ENCODE data around the gene CAMK4. TPM values are rescaled to one million over a fixed set of nuclear protein-coding genes. Genes with fewer than 3 reads are reported as not detected.

CAMK4 gene
- polyA plus RNA-seq, 1 donor from 2014 or later: 16.6 TPM

DNA sequence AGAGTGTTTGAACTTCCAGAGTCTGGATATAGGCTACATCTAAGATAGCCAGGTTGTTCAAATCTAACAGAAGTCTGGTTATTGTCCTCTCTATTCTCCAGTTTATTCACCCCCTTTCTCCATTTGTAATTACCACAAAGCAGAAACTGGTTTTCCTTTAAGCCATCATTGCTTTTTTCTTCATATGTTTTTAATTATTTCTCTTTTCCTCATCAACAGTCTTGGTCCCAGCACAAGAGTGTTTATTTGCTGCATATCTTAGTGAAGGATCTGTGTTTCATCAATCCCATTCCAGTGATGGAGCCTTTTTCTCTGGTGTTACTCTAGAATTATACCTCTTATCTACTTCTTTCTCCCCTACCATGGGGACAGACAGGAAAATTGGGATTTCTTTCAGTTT lies 142.2 kb downstream of the CAMK4 start:
- H3K9ac ChIP-seq (ENCODE audit: low read length): no peak overlapping the region
- H3K9me3 ChIP-seq (ENCODE audit: low read length): no peaks in the 10 kb centered on the region
- no peak for TF ChIP-seq EP300 (conservative IDR thresholded peaks at IDR 0.05; ENCODE audit: poor library complexity, severe bottlenecking)
- TF ChIP-seq, protein P1, sequence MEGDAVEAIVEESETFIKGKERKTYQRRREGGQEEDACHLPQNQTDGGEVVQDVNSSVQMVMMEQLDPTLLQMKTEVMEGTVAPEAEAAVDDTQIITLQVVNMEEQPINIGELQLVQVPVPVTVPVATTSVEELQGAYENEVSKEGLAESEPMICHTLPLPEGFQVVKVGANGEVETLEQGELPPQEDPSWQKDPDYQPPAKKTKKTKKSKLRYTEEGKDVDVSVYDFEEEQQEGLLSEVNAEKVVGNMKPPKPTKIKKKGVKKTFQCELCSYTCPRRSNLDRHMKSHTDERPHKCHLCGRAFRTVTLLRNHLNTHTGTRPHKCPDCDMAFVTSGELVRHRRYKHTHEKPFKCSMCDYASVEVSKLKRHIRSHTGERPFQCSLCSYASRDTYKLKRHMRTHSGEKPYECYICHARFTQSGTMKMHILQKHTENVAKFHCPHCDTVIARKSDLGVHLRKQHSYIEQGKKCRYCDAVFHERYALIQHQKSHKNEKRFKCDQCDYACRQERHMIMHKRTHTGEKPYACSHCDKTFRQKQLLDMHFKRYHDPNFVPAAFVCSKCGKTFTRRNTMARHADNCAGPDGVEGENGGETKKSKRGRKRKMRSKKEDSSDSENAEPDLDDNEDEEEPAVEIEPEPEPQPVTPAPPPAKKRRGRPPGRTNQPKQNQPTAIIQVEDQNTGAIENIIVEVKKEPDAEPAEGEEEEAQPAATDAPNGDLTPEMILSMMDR (IDR thresholded peaks at IDR 0.05; ENCODE audit: poor library complexity, severe bottlenecking): no peak
- no peak for TF ChIP-seq TAF1 (IDR thresholded peaks at IDR 0.05; ENCODE audit: low read depth)
- no peak for TF ChIP-seq RAD21 (conservative IDR thresholded peaks at IDR 0.05)
- TF ChIP-seq, protein P2, sequence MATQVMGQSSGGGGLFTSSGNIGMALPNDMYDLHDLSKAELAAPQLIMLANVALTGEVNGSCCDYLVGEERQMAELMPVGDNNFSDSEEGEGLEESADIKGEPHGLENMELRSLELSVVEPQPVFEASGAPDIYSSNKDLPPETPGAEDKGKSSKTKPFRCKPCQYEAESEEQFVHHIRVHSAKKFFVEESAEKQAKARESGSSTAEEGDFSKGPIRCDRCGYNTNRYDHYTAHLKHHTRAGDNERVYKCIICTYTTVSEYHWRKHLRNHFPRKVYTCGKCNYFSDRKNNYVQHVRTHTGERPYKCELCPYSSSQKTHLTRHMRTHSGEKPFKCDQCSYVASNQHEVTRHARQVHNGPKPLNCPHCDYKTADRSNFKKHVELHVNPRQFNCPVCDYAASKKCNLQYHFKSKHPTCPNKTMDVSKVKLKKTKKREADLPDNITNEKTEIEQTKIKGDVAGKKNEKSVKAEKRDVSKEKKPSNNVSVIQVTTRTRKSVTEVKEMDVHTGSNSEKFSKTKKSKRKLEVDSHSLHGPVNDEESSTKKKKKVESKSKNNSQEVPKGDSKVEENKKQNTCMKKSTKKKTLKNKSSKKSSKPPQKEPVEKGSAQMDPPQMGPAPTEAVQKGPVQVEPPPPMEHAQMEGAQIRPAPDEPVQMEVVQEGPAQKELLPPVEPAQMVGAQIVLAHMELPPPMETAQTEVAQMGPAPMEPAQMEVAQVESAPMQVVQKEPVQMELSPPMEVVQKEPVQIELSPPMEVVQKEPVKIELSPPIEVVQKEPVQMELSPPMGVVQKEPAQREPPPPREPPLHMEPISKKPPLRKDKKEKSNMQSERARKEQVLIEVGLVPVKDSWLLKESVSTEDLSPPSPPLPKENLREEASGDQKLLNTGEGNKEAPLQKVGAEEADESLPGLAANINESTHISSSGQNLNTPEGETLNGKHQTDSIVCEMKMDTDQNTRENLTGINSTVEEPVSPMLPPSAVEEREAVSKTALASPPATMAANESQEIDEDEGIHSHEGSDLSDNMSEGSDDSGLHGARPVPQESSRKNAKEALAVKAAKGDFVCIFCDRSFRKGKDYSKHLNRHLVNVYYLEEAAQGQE (IDR thresholded peaks at IDR 0.05; ENCODE audit: borderline replicate concordance): no peak
- TF ChIP-seq MXI1 (conservative IDR thresholded peaks at IDR 0.05; ENCODE audit: poor library complexity, severe bottlenecking): no peak
- no peak for TF ChIP-seq SMC3 (conservative IDR thresholded peaks at IDR 0.05; ENCODE audit: poor library complexity)
- no peak for TF ChIP-seq EZH2 (IDR thresholded peaks at IDR 0.05; ENCODE audit: borderline replicate concordance, insufficient read depth, low read length, poor library complexity, severe bottlenecking)
- no peak for TF ChIP-seq POLR2AphosphoS5 (IDR thresholded peaks at IDR 0.05)
- H4K20me1 ChIP-seq (ENCODE audit: insufficient read depth): no peaks in the 10 kb centered on the region
- no peaks in the 10 kb centered on the region for H3K9me2 ChIP-seq (ENCODE audit: insufficient read depth, low read length)
- no peak overlapping the region for H3K4me2 ChIP-seq (ENCODE audit: low read length)
- no peak overlapping the region for H2AFZ ChIP-seq (ENCODE audit: low read depth, low read length)
- H3K79me2 ChIP-seq (replicated peaks; ENCODE audit: insufficient read depth, low read length): no peaks in the 10 kb centered on the region
- H3F3A ChIP-seq (ENCODE audit: insufficient read depth, low read length, poor library complexity, severe bottlenecking): no peaks in the 10 kb centered on the region
- H3K27me3 ChIP-seq (ENCODE audit: insufficient read depth, low read depth, low read length): no peaks in the 10 kb centered on the region
- no peaks in the 10 kb centered on the region for H3K36me3 ChIP-seq (ENCODE audit: insufficient read depth, low read length)
- H3K27ac ChIP-seq (ENCODE audit: low read length): no peak overlapping the region
- no peak overlapping the region for H3K4me3 ChIP-seq (ENCODE audit: low read length)

DNA sequence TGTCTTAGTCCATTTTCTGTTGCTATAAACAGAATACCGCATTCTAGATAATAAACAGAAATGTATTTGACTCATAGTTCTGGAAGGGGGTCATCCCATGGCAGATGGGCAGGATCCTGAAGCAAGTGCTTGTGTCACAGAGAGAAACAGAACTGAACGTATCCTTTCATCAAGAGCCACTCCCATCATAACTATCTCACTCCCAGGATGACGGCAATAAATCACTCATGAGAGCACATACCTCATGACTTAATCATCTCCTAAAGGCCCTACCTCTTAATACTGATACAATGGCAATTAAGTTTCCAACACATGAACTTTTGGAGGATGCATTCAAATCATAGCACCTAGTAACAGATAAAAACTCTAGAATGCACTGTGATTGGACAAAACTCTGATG lies 142.9 kb downstream of the CAMK4 start:
- no peaks in the 10 kb centered on the region for H3K9me3 ChIP-seq (ENCODE audit: low read length)
- H3K36me3 ChIP-seq (ENCODE audit: insufficient read depth, low read length): no peaks in the 10 kb centered on the region
- H3K4me2 ChIP-seq (ENCODE audit: low read length): no peak overlapping the region
- no peak overlapping the region for H3K9ac ChIP-seq (ENCODE audit: low read length)
- no peak overlapping the region for H3K27ac ChIP-seq (ENCODE audit: low read length)
- TF ChIP-seq TAF1 (IDR thresholded peaks at IDR 0.05; ENCODE audit: low read depth) (no peak), SMC3 (conservative IDR thresholded peaks at IDR 0.05; ENCODE audit: poor library complexity) (no peak), EP300 (conservative IDR thresholded peaks at IDR 0.05; ENCODE audit: poor library complexity, severe bottlenecking) (no peak), MXI1 (conservative IDR thresholded peaks at IDR 0.05; ENCODE audit: poor library complexity, severe bottlenecking) (no peak), RAD21 (conservative IDR thresholded peaks at IDR 0.05) (no peak), EZH2 (IDR thresholded peaks at IDR 0.05; ENCODE audit: borderline replicate concordance, insufficient read depth, low read length, poor library complexity, severe bottlenecking) (no peak), POLR2AphosphoS5 (IDR thresholded peaks at IDR 0.05) (no peak)
- TF ChIP-seq, protein P1 (IDR thresholded peaks at IDR 0.05; ENCODE audit: poor library complexity, severe bottlenecking): no peak
- TF ChIP-seq, protein P2 (IDR thresholded peaks at IDR 0.05; ENCODE audit: borderline replicate concordance): no peak
- H3F3A ChIP-seq (ENCODE audit: insufficient read depth, low read length, poor library complexity, severe bottlenecking): no peaks in the 10 kb centered on the region
- no peaks in the 10 kb centered on the region for H3K79me2 ChIP-seq (replicated peaks; ENCODE audit: insufficient read depth, low read length)
- no peaks in the 10 kb centered on the region for H3K9me2 ChIP-seq (ENCODE audit: insufficient read depth, low read length)
- no peaks in the 10 kb centered on the region for H4K20me1 ChIP-seq (ENCODE audit: insufficient read depth)
- H3K4me3 ChIP-seq (ENCODE audit: low read length): no peak overlapping the region
- no peak overlapping the region for H2AFZ ChIP-seq (ENCODE audit: low read depth, low read length)
- H3K27me3 ChIP-seq (ENCODE audit: insufficient read depth, low read depth, low read length): no peaks in the 10 kb centered on the region

Data from neural cell (in vitro differentiated cells).